IPS-11a (cell line): ENCODE data around the gene SPINK5.

ENCODE experiments used
- H3K4me3 ChIP-seq: one replicate; pipeline ENCODE4 v1.5.1; 2013; ENCODE audit warnings: low read depth, low read length, control low read depth

Gene SPINK5

GRCh38 chr5:148090773-148091250 is 27.0 kb downstream of the SPINK5 start:
- no peak overlapping the region for H3K4me3 ChIP-seq

- no peak overlapping the region for H3K4me3 ChIP-seq
Measured at GRCh38 chr5:148091991-148092964, 28.5 kb downstream of the SPINK5 start.

GRCh38 chr5:148094336-148094735 is 30.6 kb downstream of the SPINK5 start:
- H3K4me3 ChIP-seq, result no peak overlapping the region

GRCh38 chr5:148104226-148104625 is 40.4 kb downstream of the SPINK5 start:
- no peak overlapping the region for H3K4me3 ChIP-seq

- H3K4me3 ChIP-seq, result no peak overlapping the region
Measured at GRCh38 chr5:148107608-148108007, 43.8 kb downstream of the SPINK5 start.

GRCh38 chr5:148113243-148113642 is 49.5 kb downstream of the SPINK5 start:
- H3K4me3 ChIP-seq, result no peak overlapping the region

GRCh38 chr5:148120317-148120716 is 56.5 kb downstream of the SPINK5 start:
- H3K4me3 ChIP-seq, result no peak overlapping the region

- H3K4me3 ChIP-seq, result no peak overlapping the region
Measured at GRCh38 chr5:148125641-148126040, 61.9 kb downstream of the SPINK5 start.

- no peak overlapping the region for H3K4me3 ChIP-seq
Measured at GRCh38 chr5:148135091-148136048, 71.6 kb downstream of the SPINK5 start.

- no peak overlapping the region for H3K4me3 ChIP-seq
Measured at GRCh38 chr5:148140846-148141245, 77.1 kb downstream of the SPINK5 start.

GRCh38 chr5:148141645-148142044 is 77.9 kb downstream of the SPINK5 start:
- H3K4me3 ChIP-seq, result no peak overlapping the region

GRCh38 chr5:148145916-148146315 is 82.1 kb downstream of the SPINK5 start:
- no peak overlapping the region for H3K4me3 ChIP-seq

- no peak overlapping the region for H3K4me3 ChIP-seq
Measured at GRCh38 chr5:148146487-148146886, 82.7 kb downstream of the SPINK5 start.

- no peak overlapping the region for H3K4me3 ChIP-seq
Measured at GRCh38 chr5:148147415-148147814, 83.6 kb downstream of the SPINK5 start.

- no peak overlapping the region for H3K4me3 ChIP-seq
Measured at GRCh38 chr5:148151872-148152271, 88.1 kb downstream of the SPINK5 start.

GRCh38 chr5:148152781-148153180 is 89.0 kb downstream of the SPINK5 start:
- no peak overlapping the region for H3K4me3 ChIP-seq

GRCh38 chr5:148156609-148157008 is 92.8 kb downstream of the SPINK5 start:
- H3K4me3 ChIP-seq, result no peak overlapping the region

- no peak overlapping the region for H3K4me3 ChIP-seq
Measured at GRCh38 chr5:148162038-148162437, 98.3 kb downstream of the SPINK5 start.

- H3K4me3 ChIP-seq, result no peak overlapping the region
Measured at GRCh38 chr5:148163345-148163744, 99.6 kb downstream of the SPINK5 start.

- no peak overlapping the region for H3K4me3 ChIP-seq
Measured at GRCh38 chr5:148166550-148167283, 102.9 kb downstream of the SPINK5 start.

GRCh38 chr5:148168246-148168645 is 104.5 kb downstream of the SPINK5 start, which contains the start of gene SPINK14:
TSS of gene SPINK14 (plus strand) at chr5:148168546. CDS start at chr5:148169733, 1,187 bp downstream.
- no peak within 1 kb of the TSS for H3K4me3 ChIP-seq
